Smooth muscle cell (in vitro differentiated cells): ENCODE data around the gene BCAN. TPM values are rescaled to one million over a fixed set of nuclear protein-coding genes. Genes with fewer than 3 reads are reported as not detected.

Source experiments
- DNase-seq: peaks from one replicate; lab custom pipeline; 2025; ENCODE audit not compliant: unreplicated experiment; lab: John Stamatoyannopoulos, UW
- H2AFZ ChIP-seq: fragments of 200-600 bp; sonication (generic); 2 replicates; pipeline ENCODE4 v1.6.0; 2016; ENCODE audit warnings: antibody characterized with exemption, low read depth, mild to moderate bottlenecking
- H3F3A ChIP-seq: fragments of 200-600 bp; sonication (generic); 2 replicates; pipeline ENCODE4 v1.6.0; 2017; ENCODE audit warnings: antibody characterized with exemption, low read depth
- H3K27ac ChIP-seq: fragments of 200-600 bp; sonication (generic); 2 replicates; pipeline ENCODE4 v1.5.1; 2016; ENCODE audit warnings: low read depth, mild to moderate bottlenecking
- H3K27me3 ChIP-seq: fragments of 200-600 bp; sonication (generic); 2 replicates; pipeline ENCODE4 v1.6.1; 2016; ENCODE audit warnings: low read depth, mild to moderate bottlenecking
- H3K36me3 ChIP-seq: fragments of 200-600 bp; sonication (generic); 2 replicates; pipeline ENCODE4 v1.5.1; 2016; ENCODE audit warnings: low read depth
- H3K4me1 ChIP-seq: fragments of 200-600 bp; sonication (generic); 2 replicates; pipeline ENCODE4 v1.5.1; 2016; ENCODE audit warnings: low read depth
- H3K4me2 ChIP-seq: fragments of 200-600 bp; sonication (generic); 2 replicates; pipeline ENCODE4 v1.6.0; 2016; ENCODE audit warnings: mild to moderate bottlenecking
- H3K4me3 ChIP-seq: fragments of 200-600 bp; sonication (generic); 2 replicates; pipeline ENCODE4 v1.5.1; 2016; ENCODE audit warnings: mild to moderate bottlenecking
- H3K79me2 ChIP-seq: fragments of 200-600 bp; sonication (generic); 2 replicates; pipeline ENCODE4 v1.6.0; 2016; ENCODE audit warnings: low read depth, mild to moderate bottlenecking
- H3K9ac ChIP-seq: fragments of 200-600 bp; sonication (generic); 2 replicates; pipeline ENCODE4 v1.6.0; 2016; ENCODE audit warnings: low read depth
- H3K9me3 ChIP-seq: fragments of 200-600 bp; sonication (generic); replicated peaks from 2 replicates; pipeline ENCODE4 v1.5.1; 2016; ENCODE audit warnings: low read depth
- H4K20me1 ChIP-seq: fragments of 200-600 bp; sonication (generic); 2 replicates; pipeline ENCODE4 v1.6.0; 2016; ENCODE audit warnings: low read depth
- WGBS: methylation state at CpG from one replicate; pipeline ENCODE4 v1.1.7; 2016; ENCODE audit warnings: low lambda C conversion rate; 5-methylcytosine and 5-hydroxymethylcytosine counted together
- polyA plus RNA-seq: library from polyadenylated mRNA; unstranded; fragments of >200 nt; fragmentation: Nextera tagmentation; extraction: Ambion mirVana; gene quantifications from 2 replicates; pipeline ENCODE4 v1.2.1, GENCODE V29; 2016
- total RNA-seq: library from RNA; depleted of rRNA; stranded (reverse); fragments of >200 nt; gene quantifications from 2 replicates; pipeline ENCODE4 v1.2.3, GENCODE V29; 2014
- TF ChIP-seq, protein P1 (sequence below): fragments of 200-600 bp; sonication (generic); IDR thresholded peaks from 2 replicates; pipeline ENCODE4 v1.5.1; 2017; ENCODE audit warnings: borderline replicate concordance, mild to moderate bottlenecking, antibody characterized with exemption; ENCODE audit not compliant: insufficient read depth, poor library complexity, severe bottlenecking

The BCAN gene
- total and polyA plus RNA-seq, 2 experiments from 2014 or later: 0.79 TPM; not detected in 1

DNA sequence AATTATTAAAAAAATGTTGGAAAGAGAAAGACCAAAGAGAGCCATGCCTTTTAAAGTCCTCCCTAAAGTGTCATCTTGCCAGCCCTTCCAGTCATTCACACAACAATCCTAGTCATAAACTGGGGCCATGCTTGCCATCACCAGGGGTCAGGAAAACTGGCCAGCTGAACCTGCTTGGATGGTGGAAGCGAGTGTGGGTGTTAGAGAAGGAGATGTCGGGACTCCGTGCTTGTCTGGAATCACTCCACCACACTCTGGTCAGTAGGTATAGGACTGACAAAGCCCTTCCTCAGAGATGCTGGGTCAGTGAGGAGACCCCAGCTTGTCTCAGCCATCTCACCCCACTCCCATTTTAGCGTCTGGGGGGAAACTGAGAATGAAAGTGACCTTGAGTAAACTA is 26.0 kb upstream of the BCAN start:
- no peaks in the 10 kb centered on the region for H3K9me3 ChIP-seq
- TF ChIP-seq, protein P1, sequence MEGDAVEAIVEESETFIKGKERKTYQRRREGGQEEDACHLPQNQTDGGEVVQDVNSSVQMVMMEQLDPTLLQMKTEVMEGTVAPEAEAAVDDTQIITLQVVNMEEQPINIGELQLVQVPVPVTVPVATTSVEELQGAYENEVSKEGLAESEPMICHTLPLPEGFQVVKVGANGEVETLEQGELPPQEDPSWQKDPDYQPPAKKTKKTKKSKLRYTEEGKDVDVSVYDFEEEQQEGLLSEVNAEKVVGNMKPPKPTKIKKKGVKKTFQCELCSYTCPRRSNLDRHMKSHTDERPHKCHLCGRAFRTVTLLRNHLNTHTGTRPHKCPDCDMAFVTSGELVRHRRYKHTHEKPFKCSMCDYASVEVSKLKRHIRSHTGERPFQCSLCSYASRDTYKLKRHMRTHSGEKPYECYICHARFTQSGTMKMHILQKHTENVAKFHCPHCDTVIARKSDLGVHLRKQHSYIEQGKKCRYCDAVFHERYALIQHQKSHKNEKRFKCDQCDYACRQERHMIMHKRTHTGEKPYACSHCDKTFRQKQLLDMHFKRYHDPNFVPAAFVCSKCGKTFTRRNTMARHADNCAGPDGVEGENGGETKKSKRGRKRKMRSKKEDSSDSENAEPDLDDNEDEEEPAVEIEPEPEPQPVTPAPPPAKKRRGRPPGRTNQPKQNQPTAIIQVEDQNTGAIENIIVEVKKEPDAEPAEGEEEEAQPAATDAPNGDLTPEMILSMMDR: no peak
- no peak overlapping the region for H3K27ac ChIP-seq
- H4K20me1 ChIP-seq: no peaks in the 10 kb centered on the region
- no peak overlapping the region for H2AFZ ChIP-seq
- DNase-seq: no peak
- H3K4me3 ChIP-seq: no peak overlapping the region
- no peaks in the 10 kb centered on the region for H3K4me1 ChIP-seq
- no peaks in the 10 kb centered on the region for H3F3A ChIP-seq
- no peak overlapping the region for H3K9ac ChIP-seq
- no peaks in the 10 kb centered on the region for H3K79me2 ChIP-seq
- peaks cover 19% of the 10 kb centered on the region for H3K27me3 ChIP-seq
- H3K4me2 ChIP-seq: peak overlapping the region; percentile 67
- 30% methylated on average over 4 of the region's 4 CpGs for WGBS
- no peaks in the 10 kb centered on the region for H3K36me3 ChIP-seq

DNA sequence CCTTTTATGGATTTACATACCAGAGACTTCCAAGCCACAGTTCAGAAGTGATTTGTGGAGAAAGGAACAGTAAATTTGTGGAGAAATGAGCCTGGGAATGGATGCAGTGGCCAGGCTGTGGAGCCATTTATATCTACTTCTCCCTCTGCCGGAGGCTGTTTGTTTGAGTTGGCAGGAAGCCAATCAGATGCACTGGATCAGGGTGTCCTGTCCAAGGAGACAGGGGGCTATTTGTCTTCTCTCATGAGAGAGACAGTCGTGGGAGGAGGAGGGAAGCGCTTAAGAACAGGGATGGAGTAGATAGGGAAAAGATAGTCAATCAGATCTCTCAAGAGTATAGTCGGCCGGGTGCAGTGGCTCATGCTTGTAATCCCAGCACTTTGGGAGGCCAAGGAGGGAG is 25.5 kb upstream of the BCAN start:
- no peak overlapping the region for H3K9ac ChIP-seq
- DNase-seq: no peak
- TF ChIP-seq, protein P1: no peak
- peaks cover 24% of the 10 kb centered on the region for H3K27me3 ChIP-seq
- H3K4me2 ChIP-seq: peak overlapping the region; percentile 67
- H3K79me2 ChIP-seq: no peaks in the 10 kb centered on the region
- WGBS: 20% methylated on average over 5 of the region's 5 CpGs
- no peaks in the 10 kb centered on the region for H3K36me3 ChIP-seq
- no peaks in the 10 kb centered on the region for H3K9me3 ChIP-seq
- no peak overlapping the region for H3K4me3 ChIP-seq
- H3K4me1 ChIP-seq: no peaks in the 10 kb centered on the region
- H2AFZ ChIP-seq: no peak overlapping the region
- no peaks in the 10 kb centered on the region for H4K20me1 ChIP-seq
- H3K27ac ChIP-seq: no peak overlapping the region
- H3F3A ChIP-seq: no peaks in the 10 kb centered on the region

DNA sequence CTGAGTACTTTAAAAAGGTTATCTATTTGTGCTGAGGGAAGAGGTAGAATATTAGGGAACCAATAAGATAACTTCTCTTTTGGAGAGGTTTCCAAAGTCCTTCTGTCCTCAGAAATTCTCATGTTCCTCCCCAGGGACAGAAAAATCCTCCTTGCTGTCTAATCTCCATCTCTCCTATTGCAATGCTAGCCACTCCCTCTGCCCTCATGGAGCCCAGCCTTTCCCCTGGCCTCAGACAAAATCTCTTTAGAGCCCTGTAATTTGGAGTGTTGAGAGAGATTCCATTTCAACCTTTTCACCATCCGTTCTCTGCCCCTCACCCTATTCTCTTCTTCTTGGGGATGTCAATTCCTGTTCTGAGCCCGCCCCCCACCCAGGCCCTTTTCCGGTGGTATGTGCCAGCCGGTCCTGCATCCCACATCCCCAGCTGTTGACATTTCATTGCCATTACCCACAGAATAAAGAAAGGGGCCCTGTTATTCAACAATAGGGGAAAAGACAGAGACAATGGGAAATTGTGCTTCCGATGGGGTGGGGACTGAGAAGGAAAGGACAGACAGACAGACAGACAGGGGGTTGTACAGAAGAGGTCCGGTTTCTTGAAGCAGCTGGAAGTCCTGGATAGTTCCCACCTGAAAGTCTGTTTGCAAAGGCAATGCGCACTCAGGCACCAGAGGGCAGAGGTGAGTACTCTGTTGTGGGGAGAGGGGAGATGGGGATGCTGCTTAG is 22.9 kb upstream of the BCAN start, which contains the start of gene HAPLN2:
TSS of gene HAPLN2 (plus strand) at position 563 of the 729 bp plus-strand sequence. CDS start 4,076 bp downstream, outside the sequence.
- TF ChIP-seq, protein P1: peak; percentile 38
- H3K79me2 ChIP-seq: no peaks in the 10 kb centered on the region
- H3K9me3 ChIP-seq: no peaks in the 10 kb centered on the region
- WGBS: 12% methylated on average over 7 of the region's 7 CpGs
- no peak within 1 kb of the TSS for H3K4me2 ChIP-seq
- no peak within 1 kb of the TSS for H3K27ac ChIP-seq
- no peaks in the 10 kb centered on the region for H3F3A ChIP-seq
- H3K4me3 ChIP-seq: no peak within 1 kb of the TSS
- H4K20me1 ChIP-seq: no peaks in the 10 kb centered on the region
- no peak for DNase-seq
- H3K9ac ChIP-seq: no peak within 1 kb of the TSS
- H2AFZ ChIP-seq: no peak within 1 kb of the TSS
- no peaks in the 10 kb centered on the region for H3K4me1 ChIP-seq
- peaks cover 48% of the 10 kb centered on the region for H3K27me3 ChIP-seq
- no peaks in the 10 kb centered on the region for H3K36me3 ChIP-seq

DNA sequence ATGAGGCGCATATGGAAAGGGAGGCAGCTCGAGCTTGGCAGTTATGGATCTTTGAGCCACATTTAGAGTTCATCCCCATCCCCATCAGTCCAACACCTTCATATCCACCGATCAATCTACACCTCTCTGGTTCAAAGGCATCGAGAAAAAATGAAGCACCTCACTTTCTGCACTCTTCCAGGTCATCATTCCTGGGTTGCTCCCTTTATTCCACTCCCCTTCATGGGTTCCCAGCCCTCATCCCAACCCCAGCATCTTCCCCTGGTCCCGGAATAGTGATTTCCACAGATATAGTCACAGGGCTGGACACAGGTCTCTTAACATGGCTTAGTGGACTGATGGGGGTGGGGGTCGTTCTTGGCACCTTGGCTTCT is 22.3 kb upstream of the BCAN start:
- no peak for DNase-seq
- H3K36me3 ChIP-seq: no peaks in the 10 kb centered on the region
- H3K4me2 ChIP-seq: no peak overlapping the region
- no peak overlapping the region for H2AFZ ChIP-seq
- 39% methylated on average over 6 of the region's 6 CpGs for WGBS
- no peaks in the 10 kb centered on the region for H4K20me1 ChIP-seq
- H3K4me3 ChIP-seq: no peak overlapping the region
- H3K27ac ChIP-seq: no peak overlapping the region
- H3K9ac ChIP-seq: no peak overlapping the region
- H3K79me2 ChIP-seq: no peaks in the 10 kb centered on the region
- H3F3A ChIP-seq: no peaks in the 10 kb centered on the region
- H3K9me3 ChIP-seq: no peaks in the 10 kb centered on the region
- H3K4me1 ChIP-seq: no peaks in the 10 kb centered on the region
- peaks cover 54% of the 10 kb centered on the region for H3K27me3 ChIP-seq
- TF ChIP-seq, protein P1: no peak
